Smooth muscle cell (in vitro differentiated cells): ENCODE results near the gene TMEM203. TPM values are rescaled to one million over a fixed set of nuclear protein-coding genes. Genes with fewer than 3 reads are reported as not detected.

Experiments used
- DNase-seq: peaks from one replicate; lab custom pipeline; 2025; ENCODE audit not compliant: unreplicated experiment; lab: John Stamatoyannopoulos, UW
- H2AFZ ChIP-seq: fragments of 200-600 bp; sonication (generic); 2 replicates; pipeline ENCODE4 v1.6.0; 2016; ENCODE audit warnings: antibody characterized with exemption, low read depth, mild to moderate bottlenecking
- H3F3A ChIP-seq: fragments of 200-600 bp; sonication (generic); 2 replicates; pipeline ENCODE4 v1.6.0; 2017; ENCODE audit warnings: antibody characterized with exemption, low read depth
- H3K27ac ChIP-seq: fragments of 200-600 bp; sonication (generic); 2 replicates; pipeline ENCODE4 v1.5.1; 2016; ENCODE audit warnings: low read depth, mild to moderate bottlenecking
- H3K27me3 ChIP-seq: fragments of 200-600 bp; sonication (generic); 2 replicates; pipeline ENCODE4 v1.6.1; 2016; ENCODE audit warnings: low read depth, mild to moderate bottlenecking
- H3K36me3 ChIP-seq: fragments of 200-600 bp; sonication (generic); 2 replicates; pipeline ENCODE4 v1.5.1; 2016; ENCODE audit warnings: low read depth
- H3K4me1 ChIP-seq: fragments of 200-600 bp; sonication (generic); 2 replicates; pipeline ENCODE4 v1.5.1; 2016; ENCODE audit warnings: low read depth
- H3K4me2 ChIP-seq: fragments of 200-600 bp; sonication (generic); 2 replicates; pipeline ENCODE4 v1.6.0; 2016; ENCODE audit warnings: mild to moderate bottlenecking
- H3K4me3 ChIP-seq: fragments of 200-600 bp; sonication (generic); 2 replicates; pipeline ENCODE4 v1.5.1; 2016; ENCODE audit warnings: mild to moderate bottlenecking
- H3K79me2 ChIP-seq: fragments of 200-600 bp; sonication (generic); 2 replicates; pipeline ENCODE4 v1.6.0; 2016; ENCODE audit warnings: low read depth, mild to moderate bottlenecking
- H3K9ac ChIP-seq: fragments of 200-600 bp; sonication (generic); 2 replicates; pipeline ENCODE4 v1.6.0; 2016; ENCODE audit warnings: low read depth
- H3K9me3 ChIP-seq: fragments of 200-600 bp; sonication (generic); replicated peaks from 2 replicates; pipeline ENCODE4 v1.5.1; 2016; ENCODE audit warnings: low read depth
- H4K20me1 ChIP-seq: fragments of 200-600 bp; sonication (generic); 2 replicates; pipeline ENCODE4 v1.6.0; 2016; ENCODE audit warnings: low read depth
- CTCF ChIP-seq: fragments of 200-600 bp; sonication (generic); IDR thresholded peaks from 2 replicates; pipeline ENCODE4 v1.5.1; 2017; ENCODE audit warnings: borderline replicate concordance, mild to moderate bottlenecking, antibody characterized with exemption; ENCODE audit not compliant: insufficient read depth, poor library complexity, severe bottlenecking
- WGBS: methylation state at CpG from one replicate; pipeline ENCODE4 v1.1.7; 2016; ENCODE audit warnings: low lambda C conversion rate; 5-methylcytosine and 5-hydroxymethylcytosine counted together
- polyA plus RNA-seq: library from polyadenylated mRNA; unstranded; fragments of >200 nt; fragmentation: Nextera tagmentation; extraction: Ambion mirVana; gene quantifications from 2 replicates; pipeline ENCODE4 v1.2.1, GENCODE V29; 2016
- total RNA-seq: library from RNA; depleted of rRNA; stranded (reverse); fragments of >200 nt; gene quantifications from 2 replicates; pipeline ENCODE4 v1.2.3, GENCODE V29; 2014

TMEM203 gene, protein sequence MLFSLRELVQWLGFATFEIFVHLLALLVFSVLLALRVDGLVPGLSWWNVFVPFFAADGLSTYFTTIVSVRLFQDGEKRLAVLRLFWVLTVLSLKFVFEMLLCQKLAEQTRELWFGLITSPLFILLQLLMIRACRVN
- total RNA-seq, result 30.2 and 31.0 TPM in 2 replicates
- polyA plus RNA-seq, result 53.0 and 55.1 TPM in 2 replicates

- Histone ChIP-seq H3K27me3 (no peaks in the 10 kb centered on the region), H2AFZ (peak within 1 kb of the TSS; percentile 75), H3K27ac (peak within 1 kb of the TSS; percentile 66), H3K4me2 (peak within 1 kb of the TSS; percentile 98), H3K9me3 (no peaks in the 10 kb centered on the region), H3F3A (no peaks in the 10 kb centered on the region), H3K36me3 (no peaks in the 10 kb centered on the region), H3K9ac (peak within 1 kb of the TSS; percentile 94), H3K4me3 (peak within 1 kb of the TSS; percentile 98), H4K20me1 (no peaks in the 10 kb centered on the region), H3K4me1 (peaks cover 23% of the 10 kb centered on the region), H3K79me2 (peaks cover 46% of the 10 kb centered on the region)
- TF ChIP-seq CTCF, result no peak
- peak; percentile 76 for DNase-seq
- WGBS, result under 1% methylated on average over 96 of the region's 98 CpGs
These were observed at the start of gene TMEM203, which contains the start of gene NDOR1 for GRCh38 chr9:137205126-137206069. TMEM203 (minus strand) TSS chr9:137205648; CDS start chr9:137205414, 234 bp downstream. NDOR1 (plus strand) TSS chr9:137205700; CDS start chr9:137205778, 78 bp downstream.

- 1% methylated on average over 26 of the region's 105 CpGs for WGBS
- Histone ChIP-seq H3K4me1 (peaks cover 18% of the 10 kb centered on the region), H2AFZ (peak within 1 kb of the TSS; percentile 99), H4K20me1 (peaks cover 14% of the 10 kb centered on the region), H3K27me3 (no peaks in the 10 kb centered on the region), H3F3A (no peaks in the 10 kb centered on the region), H3K27ac (no peak within 1 kb of the TSS), H3K36me3 (no peaks in the 10 kb centered on the region), H3K4me3 (peak within 1 kb of the TSS; percentile 97), H3K79me2 (peaks cover 20% of the 10 kb centered on the region), H3K9me3 (no peaks in the 10 kb centered on the region), H3K4me2 (peak within 1 kb of the TSS; percentile 99), H3K9ac (peak within 1 kb of the TSS; percentile 65)
- TF ChIP-seq CTCF, result no peak
- DNase-seq, result peak; percentile 90
These were observed 49.4 kb upstream of the TMEM203 start, which contains the start of gene NELFB for GRCh38 chr9:137254624-137255447. NELFB (plus strand) TSS chr9:137255327.

DNA sequence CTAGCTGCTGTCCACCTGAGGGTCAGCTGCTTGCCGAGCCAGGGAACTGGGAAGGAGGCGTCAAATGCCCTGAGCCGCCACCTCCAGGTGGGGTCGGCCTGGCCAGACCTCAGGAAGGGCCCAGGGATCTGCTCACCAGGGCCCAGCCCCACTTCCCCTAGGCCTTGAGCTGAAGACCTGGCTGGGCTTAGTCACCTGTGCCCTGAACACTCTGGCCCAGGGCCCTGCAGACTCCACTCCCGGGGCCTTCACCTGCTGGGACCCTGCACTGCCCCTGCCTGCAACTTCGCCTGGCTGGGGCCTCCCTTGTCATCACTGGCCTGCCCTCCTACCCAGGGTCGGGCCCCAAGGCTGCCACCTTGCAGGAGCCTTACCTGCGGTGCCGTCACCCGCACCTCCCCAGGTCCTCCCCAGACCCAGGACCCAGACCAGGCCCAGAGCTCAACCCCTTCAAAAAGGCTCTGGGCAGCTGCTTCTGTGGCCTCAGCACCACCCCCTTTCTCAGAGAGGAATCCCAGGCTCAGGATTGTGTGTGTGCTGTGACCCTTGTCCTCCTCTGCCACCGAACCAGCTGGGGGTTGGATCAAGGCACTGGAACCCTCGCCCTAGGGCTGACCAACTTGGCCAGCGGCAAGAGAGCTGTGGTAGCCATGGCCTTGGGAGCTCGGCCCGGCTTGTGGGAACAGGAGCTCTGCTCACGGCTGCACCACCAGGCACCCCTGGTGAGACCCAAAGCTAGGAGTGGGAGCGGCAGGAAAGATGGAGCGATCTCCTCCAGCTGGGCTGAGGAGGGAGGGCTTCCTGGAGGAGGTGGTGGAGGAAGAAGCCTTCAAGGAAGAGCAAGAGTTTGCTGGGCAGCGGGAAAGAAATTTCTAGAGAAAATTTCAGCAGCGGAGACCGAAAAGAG, 48.5 kb upstream of the TMEM203 start:
- Histone ChIP-seq H3K9ac (peak overlapping the region; percentile 65), H2AFZ (peak overlapping the region; percentile 99), H3K27me3 (no peaks in the 10 kb centered on the region), H3K4me3 (peak overlapping the region; percentile 97), H3F3A (no peaks in the 10 kb centered on the region), H3K79me2 (peaks cover 20% of the 10 kb centered on the region), H3K36me3 (no peaks in the 10 kb centered on the region), H3K27ac (no peak overlapping the region), H3K4me1 (peaks cover 18% of the 10 kb centered on the region), H3K9me3 (no peaks in the 10 kb centered on the region), H4K20me1 (peaks cover 10% of the 10 kb centered on the region), H3K4me2 (peak overlapping the region; percentile 99)
- 61% methylated on average over 21 of the region's 21 CpGs for WGBS
- TF ChIP-seq CTCF, result no peak
- DNase-seq, result no peak
